Thyroid gland (tissue), 4 donors: ENCODE results near the gene GRIK4.

Source experiments
- CTCF ChIP-seq, 6 experiments: fragments of 200-600 bp in 3 of 6; fragments of 450-650 bp in 3 of 6; sonication (generic) in 3 of 6; IDR thresholded peaks; one replicate each; pipeline ENCODE4 v1.5.1; 2016 to 2019; ENCODE audit warnings: antibody characterized with exemption in 6 of 6, mild to moderate bottlenecking in 2 of 6, inconsistent platforms in 1 of 6, moderate library complexity in 1 of 6
- POLR2A ChIP-seq, 2 donors: fragments of 450-650 bp; IDR thresholded peaks; one replicate each; pipeline ENCODE4 v1.6.1; 2017; ENCODE audit warnings: antibody characterized with exemption in 2 of 2, mild to moderate bottlenecking in 2 of 2, moderate library complexity in 1 of 2

- TF ChIP-seq CTCF (IDR thresholded peaks at IDR 0.05) (no peak), POLR2A (IDR thresholded peaks at IDR 0.05) (no peak)
Observed at GRCh38 chr11:120937501-120937900, 426.0 kb downstream of the GRIK4 start.
